Germinal center (tissue), 1 donor: ENCODE results near the gene KLC1.
A peak's percentile ranks its signal among the peaks of the same experiment; 100 is the strongest.
"Not testable (repeated sequence)": the region's sequence is repeated elsewhere in the genome, so short reads cannot be mapped to it uniquely, and the experiment has no call there.

Source experiments
- DNase-seq: peaks from one replicate; pipeline ENCODE4 v3.0.0; 2012; ENCODE audit warnings: mixed read lengths, low spot score

Gene KLC1

GRCh38 chr14:103628684-103629502 lies at the start of gene KLC1:
Gene KLC1, plus strand, starts transcription at chr14:103629211. Its CDS starts 25,354 bp downstream, at chr14:103654565.
- peak; percentile 86 for DNase-seq

- no peak for DNase-seq
These were observed 47.8 kb upstream of the KLC1 start for GRCh38 chr14:103581206-103581605.

GRCh38 chr14:103581954-103582703 lies 46.9 kb upstream of the KLC1 start:
- no peak for DNase-seq

GRCh38 chr14:103584326-103584915 lies 44.6 kb upstream of the KLC1 start:
- DNase-seq, result no peak

- peak; percentile 40 for DNase-seq
These were observed 35.4 kb upstream of the KLC1 start for GRCh38 chr14:103593577-103593976.

GRCh38 chr14:103594265-103594664 lies 34.7 kb upstream of the KLC1 start:
- DNase-seq, result no peak

GRCh38 chr14:103597623-103598377 lies 31.2 kb upstream of the KLC1 start:
- DNase-seq, result no peak

GRCh38 chr14:103600503-103600902 lies 28.5 kb upstream of the KLC1 start:
- no peak for DNase-seq

- DNase-seq, result no peak
These were observed 24.4 kb upstream of the KLC1 start for GRCh38 chr14:103604620-103605019.

GRCh38 chr14:103606963-103607668 lies 21.9 kb upstream of the KLC1 start:
- DNase-seq, result peak; percentile 45

GRCh38 chr14:103607822-103608221 lies 21.2 kb upstream of the KLC1 start:
- DNase-seq, result no peak

- not testable (repeated sequence) for DNase-seq
These were observed 19.9 kb upstream of the KLC1 start for GRCh38 chr14:103609081-103609480.

GRCh38 chr14:103611215-103611614 lies 17.8 kb upstream of the KLC1 start:
- no peak for DNase-seq

- DNase-seq, result no peak
These were observed 15.5 kb upstream of the KLC1 start for GRCh38 chr14:103613517-103613916.

GRCh38 chr14:103616635-103617300 lies 12.2 kb upstream of the KLC1 start:
- DNase-seq, result no peak

GRCh38 chr14:103619057-103619456 lies 10.0 kb upstream of the KLC1 start:
- DNase-seq, result no peak

- DNase-seq, result no peak
These were observed 7.2 kb upstream of the KLC1 start for GRCh38 chr14:103621860-103622259.

GRCh38 chr14:103623308-103623707 lies 5.7 kb upstream of the KLC1 start:
- no peak for DNase-seq

- no peak for DNase-seq
These were observed 5.0 kb upstream of the KLC1 start for GRCh38 chr14:103623883-103624482.

- DNase-seq, result no peak
These were observed 4.2 kb upstream of the KLC1 start for GRCh38 chr14:103624860-103625259.
